H1 (cell line): ENCODE results near the gene CD81. TPM values are rescaled to one million over a fixed set of nuclear protein-coding genes. Genes with fewer than 3 reads are reported as not detected.

Experiments
- CTCF ChIA-PET: fragments of 300-600 bp; sonication (Branson Sonifier 250); formaldehyde crosslinking; loops from one replicate; lab custom pipeline; 2021; ENCODE audit not compliant: partially characterized antibody; lab: Charles Lee
- POLR2A ChIA-PET: fragments of 300-600 bp; sonication (Branson Sonifier 250); formaldehyde crosslinking; loops from one replicate; lab custom pipeline; 2021; ENCODE audit warnings: inconsistent platforms; ENCODE audit not compliant: partially characterized antibody; lab: Charles Lee
- DNase-seq, 2 experiments: peaks; one replicate each; pipeline versions ENCODE4 v3.0.0 to v3.0.0-alpha.2; 2010 to 2022; ENCODE audit warnings: low spot score in 2 of 2, low read depth in 1 of 2, mixed read lengths in 1 of 2
- FAIRE-seq: peaks from 2 replicates; lab custom pipeline; 2011; peaks lifted over from hg19 to GRCh38; lab: Jason Lieb, UNC
- H2AFZ ChIP-seq: 2 replicates; pipeline ENCODE4 v1.8.1; 2012; ENCODE audit warnings: low read length, inconsistent platforms
- H2AK5ac ChIP-seq: 2 replicates; pipeline ENCODE4 v1.6.1; 2013; ENCODE audit warnings: low read depth, low read length
- H2BK120ac ChIP-seq: replicated peaks from 2 replicates; pipeline ENCODE3; 2013; ENCODE audit warnings: low read depth, low read length, inconsistent platforms
- H2BK12ac ChIP-seq: 2 replicates; pipeline ENCODE4 v1.6.1; 2013; ENCODE audit warnings: low read depth, low read length
- H2BK15ac ChIP-seq: 2 replicates; pipeline ENCODE4 v1.6.1; 2013; ENCODE audit warnings: low read length
- H2BK20ac ChIP-seq: 2 replicates; pipeline ENCODE4 v1.6.1; 2013; ENCODE audit warnings: low read length
- H2BK5ac ChIP-seq: 2 replicates; pipeline ENCODE4 v1.6.1; 2013; ENCODE audit warnings: low read depth, low read length
- H3K14ac ChIP-seq: 2 replicates; pipeline ENCODE4 v1.6.1; 2013; ENCODE audit warnings: inconsistent platforms; ENCODE audit not compliant: insufficient read length
- H3K18ac ChIP-seq: 2 replicates; pipeline ENCODE4 v1.6.1; 2013; ENCODE audit warnings: low read length; ENCODE audit errors: extremely low read depth
- H3K23ac ChIP-seq: 2 replicates; pipeline ENCODE4 v1.6.1; 2013; ENCODE audit warnings: inconsistent platforms; ENCODE audit not compliant: insufficient read length
- H3K23me2 ChIP-seq: 2 replicates; pipeline ENCODE4 v1.6.1; 2013; ENCODE audit warnings: low read depth, low read length
- H3K27ac ChIP-seq: 2 replicates; pipeline ENCODE4 v1.6.1; 2011; ENCODE audit warnings: low read depth, low read length, inconsistent platforms
- H3K27me3 ChIP-seq, 4 experiments: replicated peaks in 1 of 4; 1 replicate in 1 of 4; 2 replicates in 3 of 4; pipeline versions ENCODE4 v1.6.1 to v1.8.1; 2011 to 2013; ENCODE audit warnings: low read length in 3 of 4, mild to moderate bottlenecking in 3 of 4, inconsistent platforms in 2 of 4, mixed read lengths in 2 of 4, moderate library complexity in 1 of 4; ENCODE audit not compliant: control insufficient read depth in 3 of 4, insufficient read depth in 3 of 4; ENCODE audit errors: extremely low read depth in 1 of 4
- H3K36me3 ChIP-seq, 4 experiments: 2 replicates each; pipeline versions ENCODE4 v1.6.1 to v1.8.1; 2011 to 2013; ENCODE audit warnings: mild to moderate bottlenecking in 4 of 4, low read length in 3 of 4, moderate library complexity in 2 of 4, control low read depth in 1 of 4, inconsistent platforms in 1 of 4; ENCODE audit not compliant: insufficient read depth in 4 of 4, control insufficient read depth in 2 of 4
- H3K4ac ChIP-seq: replicated peaks from 2 replicates; pipeline ENCODE3; 2013; ENCODE audit warnings: low read length, low read depth, mixed read lengths, inconsistent platforms; ENCODE audit not compliant: insufficient read length
- H3K4me1 ChIP-seq, 4 experiments: replicated peaks in 1 of 4; 1 replicate in 1 of 4; 2 replicates in 3 of 4; pipeline versions ENCODE4 v1.6.1 to v1.8.1; 2011 to 2013; ENCODE audit warnings: low read length in 3 of 4, inconsistent platforms in 2 of 4, mixed read lengths in 1 of 4; ENCODE audit not compliant: insufficient read depth in 4 of 4, control insufficient read depth in 3 of 4
- H3K4me2 ChIP-seq, 2 experiments: 2 replicates each; pipeline versions ENCODE4 v1.6.1 to v1.8.1; 2011 to 2013; ENCODE audit warnings: low read depth in 2 of 2, low read length in 2 of 2, control low read depth in 1 of 2, inconsistent platforms in 1 of 2, mild to moderate bottlenecking in 1 of 2; ENCODE audit not compliant: insufficient read depth in 1 of 2
- H3K4me3 ChIP-seq, 4 experiments: fragments of 200-600, 300-600 bp in 1 of 4; sonication (generic), shearing (Covaris generic), sonication (Bioruptor Twin) in 1 of 4; 2 replicates each; pipeline versions ENCODE4 v1.5.1 to v1.8.1; 2011 to 2016; ENCODE audit warnings: low read length in 4 of 4, low read depth in 3 of 4, control low read depth in 2 of 4, inconsistent platforms in 2 of 4, mild to moderate bottlenecking in 2 of 4, mixed read lengths in 1 of 4, moderate library complexity in 1 of 4; ENCODE audit not compliant: insufficient read depth in 2 of 4; ENCODE audit errors: extremely low read depth in 1 of 4
- H3K56ac ChIP-seq: replicated peaks from 2 replicates; pipeline ENCODE3; 2013; ENCODE audit warnings: low read depth, mild to moderate bottlenecking, mixed read lengths, low read length, inconsistent platforms; ENCODE audit not compliant: insufficient read length
- H3K79me1 ChIP-seq: 2 replicates; pipeline ENCODE4 v1.6.1; 2013; ENCODE audit warnings: low read depth, low read length, control low read depth
- H3K79me2 ChIP-seq, 2 experiments: 2 replicates each; pipeline versions ENCODE4 v1.6.1 to v1.8.1; 2012 to 2013; ENCODE audit warnings: low read length in 2 of 2, mild to moderate bottlenecking in 2 of 2, inconsistent platforms in 1 of 2; ENCODE audit not compliant: insufficient read depth in 2 of 2, control insufficient read depth in 1 of 2
- H3K9ac ChIP-seq, 4 experiments: replicated peaks in 1 of 4; 1 replicate in 1 of 4; 2 replicates in 3 of 4; pipeline versions ENCODE4 v1.6.1 to v1.8.1; 2011 to 2013; ENCODE audit warnings: low read depth in 3 of 4, low read length in 3 of 4, control low read depth in 2 of 4, mild to moderate bottlenecking in 2 of 4, moderate library complexity in 2 of 4, inconsistent platforms in 1 of 4; ENCODE audit errors: extremely low read depth in 1 of 4
- H3K9me3 ChIP-seq, 2 experiments: 2 replicates each; pipeline versions ENCODE4 v1.6.1 to v1.8.1; 2012 to 2013; ENCODE audit warnings: mild to moderate bottlenecking in 2 of 2, moderate library complexity in 2 of 2, control low read depth in 1 of 2, inconsistent platforms in 1 of 2, low read depth in 1 of 2, low read length in 1 of 2, mixed read lengths in 1 of 2; ENCODE audit not compliant: insufficient read depth in 2 of 2
- H4K20me1 ChIP-seq, 2 experiments: replicated peaks in 1 of 2; 2 replicates each; pipeline versions ENCODE3 to v1.8.1; 2011 to 2013; ENCODE audit warnings: inconsistent platforms in 2 of 2, low read length in 2 of 2, mild to moderate bottlenecking in 1 of 2; ENCODE audit not compliant: insufficient read depth in 2 of 2, control insufficient read depth in 1 of 2
- H4K5ac ChIP-seq: 2 replicates; pipeline ENCODE4 v1.6.1; 2013; ENCODE audit warnings: low read length, low read depth, mixed read lengths, inconsistent platforms; ENCODE audit not compliant: insufficient read length
- H4K8ac ChIP-seq: 2 replicates; pipeline ENCODE4 v1.8.0; 2013; ENCODE audit warnings: mild to moderate bottlenecking, moderate library complexity, low read length, inconsistent platforms; ENCODE audit not compliant: insufficient read depth; ENCODE audit errors: extremely low read depth
- H4K91ac ChIP-seq: replicated peaks from 2 replicates; pipeline ENCODE3; 2013; ENCODE audit warnings: low read length, mixed read lengths, inconsistent platforms; ENCODE audit not compliant: insufficient read length
- ASH2L ChIP-seq: fragments of 200-600, 300-600 bp; sonication (generic); IDR thresholded peaks from one replicate; pipeline ENCODE4 v1.7.1; 2017; ENCODE audit warnings: low read length
- BACH1 ChIP-seq: IDR thresholded peaks from 2 replicates; pipeline ENCODE4 v1.6.1; 2012; ENCODE audit warnings: low read length, improper control_type of control experiment
- FOSL1 ChIP-seq: IDR thresholded peaks from 2 replicates; pipeline ENCODE4 v1.6.1; 2011; ENCODE audit warnings: mild to moderate bottlenecking, low read depth, low read length, moderate library complexity; ENCODE audit not compliant: insufficient read depth
- GABPA ChIP-seq: IDR thresholded peaks from 2 replicates; pipeline ENCODE4 v1.6.1; 2011; ENCODE audit warnings: mild to moderate bottlenecking, low read length, moderate library complexity, borderline replicate concordance; ENCODE audit not compliant: insufficient read depth
- HDAC2 ChIP-seq, 2 experiments: fragments of 300-600 bp in 1 of 2; sonication (generic) in 1 of 2; IDR thresholded peaks; 2 replicates each; pipeline ENCODE4 v1.6.1; 2011 to 2012; ENCODE audit warnings: low read depth in 2 of 2, low read length in 2 of 2, mild to moderate bottlenecking in 2 of 2, moderate library complexity in 2 of 2, borderline replicate concordance in 1 of 2, inconsistent platforms in 1 of 2
- KDM5A ChIP-seq: fragments of 200-600 bp; IDR thresholded peaks from 2 replicates; pipeline ENCODE4 v1.7.1; 2012; ENCODE audit warnings: mild to moderate bottlenecking, low read length, inconsistent platforms, mixed read lengths
- NRF1 ChIP-seq: IDR thresholded peaks from 2 replicates; pipeline ENCODE4 v1.6.1; 2011; ENCODE audit warnings: mild to moderate bottlenecking, low read depth, low read length, improper control_type of control experiment
- RNF2 ChIP-seq: fragments of 200-900, 300-1000 bp; sonication (generic); IDR thresholded peaks from 2 replicates; pipeline ENCODE4 v1.7.1; 2016; ENCODE audit warnings: borderline replicate concordance, low read depth, mild to moderate bottlenecking, antibody characterized with exemption, low read length; ENCODE audit not compliant: poor library complexity, severe bottlenecking; ENCODE audit errors: missing control alignments
- SAP30 ChIP-seq: fragments of 300-600 bp; sonication (generic); IDR thresholded peaks from 2 replicates; pipeline ENCODE4 v1.7.1; 2012; ENCODE audit warnings: low read length, moderate library complexity, mild to moderate bottlenecking, inconsistent platforms; ENCODE audit not compliant: insufficient read depth, insufficient replicate concordance
- SP1 ChIP-seq: IDR thresholded peaks from 2 replicates; pipeline ENCODE4 v1.6.1; 2011; ENCODE audit warnings: low read depth, low read length
- SUZ12 ChIP-seq: fragments of 200-600 bp; sonication (generic); IDR thresholded peaks from 2 replicates; pipeline ENCODE4 v1.6.1; 2012; ENCODE audit warnings: mild to moderate bottlenecking, inconsistent platforms, low read length, moderate library complexity, mixed read lengths
- ZNF274 ChIP-seq: IDR thresholded peaks from 2 replicates; pipeline ENCODE4 v1.7.0; 2012; ENCODE audit warnings: low read length, borderline replicate concordance; ENCODE audit errors: extremely low read depth
- WGBS, 2 experiments: shearing (Covaris generic) in 1 of 2; methylation state at CpG; one replicate each; pipeline versions ENCODE4 v1.1.6 to v1.1.7; 2013 to 2015; ENCODE audit warnings: low lambda C conversion rate in 2 of 2, mixed read lengths in 2 of 2, inconsistent platforms in 1 of 2, low coverage in 1 of 2, missing lambda C conversion rate in 1 of 2; ENCODE audit not compliant: insufficient replicate concordance in 2 of 2, insufficient coverage in 1 of 2, insufficient read length in 1 of 2; ENCODE audit errors: extremely low coverage in 1 of 2, missing lambda C conversion rate in 1 of 2; 5-methylcytosine and 5-hydroxymethylcytosine counted together
- polyA plus RNA-seq, 7 experiments: library from polyadenylated mRNA; depleted of rRNA in 3 of 7; stranded (reverse) in 5 of 7; unstranded in 2 of 7; fragments of >200 nt in 5 of 7; fragments of 200-250 nt in 2 of 7; gene quantifications; 1 replicate in 5 of 7; 2 replicates in 1 of 7; 4 replicates in 1 of 7; pipeline versions ENCODE4 v1.2.1 to v1.2.3, GENCODE V29; 2011 to 2013; ENCODE audit warnings: missing spikeins in 2 of 7, mixed read lengths in 2 of 7
- total RNA-seq: library from RNA; stranded (reverse); fragmentation: NEBNext Ultra II Directional; extraction: Animal tissue kit (Norgen Biotek cat#: 25700); gene quantifications from 2 replicates; pipeline ENCODE4 v1.2.1, GENCODE V29; 2021

The CD81 gene
- total and polyA plus RNA-seq, 2 of the 8 experiments (the other 6 are each of a cell fraction or from before 2014, with no cell fraction given): 238 to 309 TPM

- Histone ChIP-seq H2BK20ac (no peak overlapping the region), H3K4ac (no peak overlapping the region), H3K4me2 (no peak overlapping the region), H2BK120ac (no peak overlapping the region), H2BK15ac (no peak overlapping the region), H3K23ac (no peak overlapping the region), H3K18ac (no peak overlapping the region), H3K56ac (no peak overlapping the region), H3K9me3 (no peaks in the 10 kb centered on the region), H3K36me3 (no peaks in the 10 kb centered on the region), H4K5ac (no peak overlapping the region), H3K27me3 (peaks cover 0 to 6% (median 0%) of the 10 kb centered on the region in 4 experiments; a peak in 2 of 7 replicates), H3K79me1 (no peaks in the 10 kb centered on the region), H3K23me2 (no peaks in the 10 kb centered on the region), H4K91ac (no peak overlapping the region), H2BK5ac (no peak overlapping the region), H3K27ac (no peak overlapping the region), H3K4me3 (no peak overlapping the region), H3K9ac (no peak overlapping the region), H4K20me1 (peaks cover 0 to 1% of the 10 kb centered on the region in 2 experiments), H2AFZ (no peak overlapping the region), H3K4me1 (peaks cover 0 to 5% (median under 1%) of the 10 kb centered on the region in 4 experiments; a peak in 2 of 7 replicates), H3K79me2 (no peaks in the 10 kb centered on the region), H4K8ac (no peak overlapping the region), H2AK5ac (no peak overlapping the region), H2BK12ac (no peak overlapping the region), H3K14ac (no peak overlapping the region)
- ChIA-PET CTCF (interaction anchor here (0.6 to 11.5 kb wide), 14 partner anchors 18 to 465 kb away, joined by 3 to 359 read pairs (median 4); partner anchors contain the start of genes C11orf21, TSPAN32 and TSSC4), POLR2A (interaction anchor here (1.7 kb wide), 1 partner anchor 108 kb away, joined by 5 read pairs; no protein-coding TSS in a partner anchor)
- FAIRE-seq (no peak), DNase-seq (no peak)
- WGBS, 2 experiments: 98% methylated on average over 10 of the region's 14 CpGs; no CpG with 5 or more reads in 1 of the 2 experiments
- TF ChIP-seq GABPA: no peak
- no peak for TF ChIP-seq ZNF274
- TF ChIP-seq KDM5A: no peak
- no peak for TF ChIP-seq FOSL1
- TF ChIP-seq RNF2: no peak
- TF ChIP-seq SUZ12: no peak
- no peak for TF ChIP-seq NRF1
- TF ChIP-seq HDAC2 (IDR thresholded peaks at IDR 0.05; ENCODE audit: borderline replicate concordance in 1 of 2, low read depth in 2 of 2, low read length in 2 of 2): no peak
- no peak for TF ChIP-seq BACH1
- TF ChIP-seq SP1: no peak
- TF ChIP-seq SAP30: no peak
- TF ChIP-seq ASH2L: no peak
These were observed 45.5 kb downstream of the CD81 start for GRCh38 chr11:2422461-2423156.
